ENCODE data around the gene ATPAF1.

Gene ATPAF1

DNA sequence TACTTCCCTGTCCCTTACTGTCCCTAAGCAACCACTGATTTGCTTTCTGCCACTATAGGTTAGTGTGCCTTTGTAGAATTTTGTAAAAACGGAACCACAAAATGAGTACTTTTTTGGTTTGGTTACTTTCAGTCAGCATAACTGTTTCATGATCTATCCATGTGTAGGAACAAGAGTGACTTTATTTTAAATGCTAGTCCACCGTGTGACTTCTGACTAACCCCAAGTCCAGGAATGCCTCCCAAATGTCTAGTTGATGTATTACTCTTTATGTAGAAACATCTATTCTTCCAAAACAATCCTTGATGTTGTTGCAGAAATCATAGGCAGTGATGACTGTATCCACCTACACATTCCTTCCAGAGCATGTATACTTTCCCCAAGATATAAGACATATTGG, 21.3 kb downstream of the ATPAF1 start:
- no peak for DNase-seq

DNA sequence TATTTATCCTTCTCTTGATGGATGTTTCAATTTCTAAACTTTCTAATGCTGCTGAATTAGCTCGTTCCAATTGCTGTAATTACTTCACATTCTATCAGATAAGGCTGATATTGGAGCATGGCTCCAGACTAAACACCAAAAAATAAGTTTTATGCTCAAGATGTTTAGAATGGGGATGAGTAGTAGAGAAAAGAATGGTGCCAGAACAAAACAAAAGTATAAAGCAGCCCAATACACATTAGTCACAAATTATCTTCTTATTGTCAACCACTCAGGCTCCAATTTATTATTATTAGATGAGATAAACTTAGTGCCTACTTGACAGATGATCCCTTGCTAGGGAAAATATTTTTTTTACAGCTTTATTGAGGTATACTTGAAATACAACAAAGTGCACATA, 21.8 kb downstream of the ATPAF1 start:
- no peak for DNase-seq

DNA sequence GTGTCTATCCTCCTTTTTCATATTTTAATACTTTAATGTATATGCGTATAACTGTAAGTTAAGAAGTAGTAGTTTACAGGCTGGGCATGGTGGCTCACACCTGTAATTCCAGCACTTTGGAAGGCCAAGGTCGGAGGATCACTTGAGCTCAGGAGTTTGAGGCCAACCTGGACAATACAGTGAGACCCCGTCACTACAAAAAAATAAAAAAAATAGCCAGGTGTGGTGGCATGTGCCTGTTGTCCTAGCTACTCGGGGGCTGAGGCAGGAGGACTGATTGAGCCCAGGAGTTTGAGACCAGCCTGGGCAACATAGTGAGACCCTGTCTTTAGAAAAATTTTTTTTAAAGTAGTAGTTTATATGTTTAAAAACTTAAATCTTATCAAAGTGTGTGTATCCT, 22.3 kb downstream of the ATPAF1 start:
- no peak for DNase-seq

DNA sequence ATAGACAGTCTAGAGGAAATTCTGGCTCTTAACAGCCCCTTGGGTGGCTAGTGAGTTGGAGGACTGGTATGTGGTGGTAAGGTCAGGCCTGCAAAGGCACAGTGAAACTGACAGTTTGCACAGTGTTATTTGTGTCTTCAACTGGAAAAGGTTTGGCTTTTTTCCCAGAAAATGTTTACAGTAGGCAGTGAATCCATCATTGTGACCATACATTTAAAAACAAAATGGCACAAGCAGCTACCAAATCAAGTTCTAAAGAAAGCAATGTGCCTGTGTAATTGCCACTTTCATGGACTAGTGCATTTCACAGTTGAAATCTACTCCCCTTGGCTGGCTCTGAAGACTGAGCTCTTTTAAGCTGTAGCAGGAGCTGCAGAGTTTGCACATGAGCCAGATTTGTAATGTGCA, 24.8 kb downstream of the ATPAF1 start:
- DNase-seq: no peak

DNA sequence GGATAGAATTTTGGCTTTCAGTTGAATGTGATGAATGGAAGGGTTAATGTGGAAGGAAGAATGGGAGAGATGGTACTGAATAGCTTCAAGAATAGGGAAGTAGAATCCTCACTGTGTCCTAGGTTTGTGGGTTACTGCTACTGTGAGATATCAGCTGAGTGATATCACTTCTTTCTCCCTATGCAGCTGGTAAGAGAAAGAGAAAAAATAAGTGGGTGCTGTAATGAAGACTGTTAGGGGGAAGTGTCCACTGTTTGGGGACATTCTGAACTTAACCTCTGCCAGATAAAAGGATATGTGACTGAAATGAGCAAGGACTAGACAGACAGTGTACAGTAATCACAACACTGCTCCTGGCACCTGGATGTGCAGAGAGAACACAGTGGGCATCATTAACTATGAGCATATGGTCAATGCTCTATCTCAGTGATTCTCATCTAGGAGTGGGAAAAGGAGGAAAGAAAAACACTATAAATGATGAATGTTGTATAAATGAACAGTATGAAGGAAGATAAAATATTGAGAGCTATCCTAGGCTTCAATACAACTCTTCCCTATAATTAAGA, 26.0 kb downstream of the ATPAF1 start:
- no peak for DNase-seq

DNA sequence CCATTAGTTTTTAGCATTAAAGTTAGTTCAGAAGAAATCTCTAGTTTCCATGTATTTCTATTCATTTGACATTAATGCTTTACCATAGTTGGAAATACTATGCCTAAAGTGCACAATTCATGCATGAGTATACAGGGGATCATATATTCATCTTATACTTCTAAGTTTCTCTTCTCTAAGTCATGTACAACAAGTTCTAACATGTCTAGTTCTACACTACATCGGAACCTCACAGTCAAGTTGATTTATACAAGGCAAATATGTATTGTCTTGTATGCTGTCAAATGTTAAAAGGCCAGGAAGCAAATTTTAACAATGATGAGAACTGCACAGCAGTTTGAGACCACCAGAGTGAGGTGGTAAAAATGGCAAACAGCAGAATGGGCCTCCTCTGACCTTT, 28.6 kb downstream of the ATPAF1 start:
- DNase-seq: no peak

DNA sequence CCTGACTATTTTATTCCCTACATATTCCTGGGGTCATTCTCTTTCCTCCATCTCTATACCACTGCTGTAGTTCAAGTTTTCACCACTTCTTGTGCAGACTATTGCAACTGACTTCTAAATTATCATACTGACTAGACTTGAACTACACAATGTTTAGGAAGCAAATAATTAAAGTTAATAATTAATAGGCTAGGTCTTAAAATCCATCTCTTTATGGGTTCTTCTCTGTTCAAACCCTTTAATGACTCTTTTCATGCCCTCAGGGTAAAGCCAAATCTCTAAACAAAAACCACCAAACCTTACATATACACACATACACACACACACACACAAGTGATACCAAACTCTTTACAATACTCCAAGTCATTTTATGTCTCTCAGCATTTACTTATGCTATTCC, 29.2 kb downstream of the ATPAF1 start:
- DNase-seq: no peak

DNA sequence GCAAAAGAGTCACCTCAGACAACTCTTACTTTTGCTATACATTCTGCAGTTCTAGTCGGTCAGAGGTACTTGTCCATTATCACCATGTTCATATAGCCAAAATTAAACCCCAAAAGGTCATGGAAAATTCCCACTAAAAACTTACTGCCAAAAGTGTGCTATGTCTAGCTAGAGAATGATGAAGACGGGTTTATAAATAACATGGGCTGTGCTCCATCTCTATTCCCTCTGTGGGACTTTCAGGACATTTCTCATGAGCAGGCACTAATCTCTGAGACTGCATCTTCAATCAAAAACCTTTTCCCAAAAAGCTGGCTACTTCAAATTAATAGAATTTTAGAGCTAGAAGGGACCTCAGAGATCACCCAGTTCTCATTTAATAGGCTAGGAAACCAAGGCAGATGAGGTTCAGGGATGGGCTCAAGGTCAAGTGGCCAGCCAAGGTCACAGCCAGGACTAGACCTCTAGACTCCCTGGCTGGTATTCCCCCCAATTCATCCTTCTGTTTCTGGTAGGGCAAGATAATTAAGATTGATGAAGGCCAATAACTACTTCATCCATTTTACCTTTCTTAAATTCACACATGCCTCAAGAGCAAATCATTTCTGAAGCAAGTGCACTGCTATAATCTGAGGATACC, 30.6 kb downstream of the ATPAF1 start:
- no peak for DNase-seq

DNA sequence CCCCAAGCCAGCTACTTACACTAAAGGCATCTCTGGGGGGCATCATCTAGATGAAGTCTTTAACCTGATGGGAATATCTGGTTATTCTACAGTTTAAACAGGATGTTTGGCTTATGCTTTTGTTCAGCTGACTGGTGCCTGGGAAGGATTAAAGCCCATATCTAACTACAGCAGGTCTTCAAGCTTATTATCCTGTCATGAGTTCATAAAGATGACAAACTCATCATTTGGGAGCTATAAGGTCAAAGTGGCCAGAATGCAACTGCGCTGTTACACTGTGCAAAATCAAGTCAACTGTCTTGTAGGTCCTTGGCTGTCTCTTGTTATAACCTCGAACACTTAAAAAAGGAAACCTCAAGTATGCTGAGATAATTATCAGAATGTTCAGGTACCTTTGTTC, 33.0 kb downstream of the ATPAF1 start:
- DNase-seq: no peak

DNA sequence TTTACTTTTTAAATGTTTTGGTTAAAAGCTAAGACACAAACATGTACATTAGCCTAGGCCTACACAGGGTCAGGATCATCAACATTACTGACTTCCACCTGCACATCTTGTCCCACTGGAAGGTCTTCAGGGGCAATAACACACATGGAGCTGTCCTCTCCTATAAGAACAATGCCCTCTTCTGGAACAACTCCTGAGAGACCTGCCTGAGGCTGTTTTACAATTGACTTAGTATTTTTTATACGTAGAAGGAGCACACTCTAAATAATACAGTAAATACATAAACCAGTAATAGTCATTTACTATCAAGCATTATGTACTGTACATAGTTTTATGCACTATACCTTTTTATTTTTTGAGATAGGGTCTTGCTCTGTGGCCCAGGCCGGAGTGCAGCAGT, 37.4 kb downstream of the ATPAF1 start:
- no peak for DNase-seq

DNA sequence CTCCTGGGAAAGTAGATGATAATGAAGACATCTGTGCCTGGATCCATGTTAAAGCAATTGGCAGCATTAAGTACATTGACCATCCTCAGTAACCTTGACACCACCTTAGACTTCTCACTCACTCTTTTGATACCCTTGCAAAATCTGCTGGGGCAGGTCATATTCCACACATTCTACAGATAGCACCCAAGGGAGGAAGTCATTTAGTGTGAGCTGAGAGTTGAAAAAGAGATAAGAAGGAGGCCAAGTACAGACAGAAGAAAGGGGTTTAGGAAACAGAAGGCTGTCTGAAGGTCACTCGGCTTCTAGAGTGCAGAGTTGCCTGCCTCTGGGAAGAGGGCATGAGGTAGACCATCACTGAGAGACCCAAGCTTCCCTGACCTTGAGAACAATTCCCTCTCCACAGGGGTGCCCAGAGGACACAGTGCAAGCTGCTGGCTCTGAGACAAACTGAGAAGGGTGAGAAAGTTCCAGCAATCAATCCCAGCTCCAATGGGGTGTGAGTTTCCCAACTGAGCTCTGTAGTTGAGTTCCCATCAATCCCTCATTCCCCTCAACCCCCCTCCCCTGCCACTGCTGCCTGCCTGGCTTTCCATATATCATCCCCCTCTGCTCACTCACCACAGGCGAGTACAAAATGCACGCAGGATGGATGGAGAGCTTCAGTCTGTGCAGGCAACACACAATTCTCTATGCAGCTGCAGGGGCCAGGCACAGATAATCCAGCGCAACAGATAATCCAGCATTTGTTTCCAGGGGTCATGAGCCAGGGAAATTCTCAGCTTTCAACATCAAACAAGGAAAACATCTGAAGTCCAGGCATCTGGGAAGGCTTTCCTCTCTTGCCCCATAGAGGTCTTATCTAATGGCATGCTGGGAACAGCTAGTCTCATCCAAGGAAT, 44.2 kb downstream of the ATPAF1 start:
- no peak for DNase-seq

DNA sequence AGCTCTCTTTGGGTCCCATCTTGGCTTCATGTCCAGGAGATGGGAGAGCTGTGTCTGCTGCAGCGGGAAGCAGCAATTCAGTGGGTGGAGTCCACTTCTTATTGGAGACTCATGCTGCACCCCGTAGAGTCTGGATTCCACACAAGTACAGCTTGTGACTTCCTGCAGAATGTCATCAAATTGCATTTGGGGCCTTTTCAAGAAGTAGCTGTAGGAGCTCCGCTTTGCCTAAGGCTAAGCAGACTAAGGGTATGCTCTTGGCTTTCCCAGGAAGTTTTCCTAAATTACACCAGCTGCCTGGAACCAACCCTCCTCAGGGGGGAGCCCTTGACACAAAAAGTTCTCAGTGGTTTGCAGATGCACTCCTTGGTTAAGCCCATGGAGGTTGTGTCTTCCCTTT, 45.8 kb downstream of the ATPAF1 start:
- DNase-seq: no peak

DNA sequence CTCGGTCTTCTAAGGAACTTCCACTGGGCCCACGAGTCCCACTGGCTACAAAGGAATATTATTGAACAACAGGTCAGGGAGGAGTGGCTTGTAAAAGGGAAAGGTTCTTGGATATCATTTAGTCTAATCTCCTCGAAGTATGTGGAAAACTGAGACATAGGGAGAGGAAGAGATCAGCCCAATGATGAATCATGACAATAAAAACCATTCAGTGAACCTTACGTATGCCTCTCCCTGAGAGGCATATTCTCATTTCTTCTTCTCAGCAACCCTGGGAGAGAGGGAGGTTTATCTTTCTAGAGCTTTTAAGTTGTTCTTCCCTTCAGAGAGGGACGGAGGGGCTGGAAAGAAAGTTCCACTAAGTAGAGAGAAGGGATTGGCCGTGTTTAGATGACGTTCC, 46.2 kb downstream of the ATPAF1 start:
- DNase-seq: no peak

DNA sequence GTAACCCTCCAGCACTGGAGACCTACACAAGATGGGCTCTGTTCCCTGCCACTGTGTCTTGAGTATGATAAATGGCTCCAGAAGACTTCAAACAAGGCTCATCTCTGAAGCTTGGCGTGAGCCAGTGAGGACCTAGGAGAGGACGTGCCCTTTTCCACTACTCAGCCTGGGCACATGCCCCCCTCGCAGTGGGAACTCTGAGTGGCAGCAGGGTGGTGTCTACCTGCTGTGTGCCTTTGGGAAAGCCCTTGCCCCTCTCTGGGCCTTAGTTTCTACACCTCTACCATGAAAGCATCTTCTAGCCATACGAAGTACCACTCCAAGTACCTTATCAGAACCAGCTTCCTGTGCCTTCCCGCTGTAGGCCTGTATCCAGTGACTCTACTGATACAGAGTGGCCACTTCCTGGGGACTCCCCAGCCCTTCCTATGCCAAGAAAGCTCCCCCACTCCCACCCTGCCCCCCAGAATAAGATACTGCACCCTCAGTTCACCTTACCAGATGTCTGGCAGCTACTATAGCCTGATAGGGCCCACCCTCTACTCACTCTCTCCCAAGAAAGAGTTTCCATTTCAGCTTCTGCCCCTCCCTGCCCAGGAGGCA, 48.4 kb downstream of the ATPAF1 start:
- no peak for DNase-seq

DNA sequence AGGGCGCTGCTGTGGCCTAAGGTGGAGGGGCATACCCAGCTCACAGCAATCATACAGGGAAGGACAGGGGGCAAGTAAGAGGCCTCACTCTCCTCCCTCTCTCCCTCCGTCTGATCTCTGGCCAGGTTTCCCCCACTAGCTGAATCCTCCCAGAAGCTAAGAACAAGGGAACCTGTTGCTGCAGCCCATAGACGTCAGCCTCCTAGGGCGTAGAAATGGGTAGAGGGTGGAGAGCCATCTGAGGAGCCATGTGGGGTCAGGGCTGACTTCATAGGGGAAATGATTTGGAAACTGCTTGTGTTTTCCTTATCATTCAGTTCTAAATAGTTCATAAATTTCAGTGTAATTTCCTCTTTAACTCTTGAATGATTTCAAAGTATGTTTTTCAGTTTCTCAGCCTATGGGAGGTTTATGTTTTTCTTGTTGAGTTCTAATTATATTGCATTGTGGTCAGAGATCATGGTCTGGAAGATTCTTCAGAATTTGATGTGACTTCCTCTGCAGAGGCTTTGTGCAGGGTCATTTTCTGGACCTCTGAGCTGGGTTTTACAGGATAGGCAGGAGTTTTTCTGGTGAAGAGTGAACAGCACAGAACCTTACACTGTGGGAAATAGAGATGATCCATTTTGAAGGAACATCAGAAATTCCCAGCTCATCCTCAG, 49.3 kb downstream of the ATPAF1 start:
- DNase-seq: no peak

DNA sequence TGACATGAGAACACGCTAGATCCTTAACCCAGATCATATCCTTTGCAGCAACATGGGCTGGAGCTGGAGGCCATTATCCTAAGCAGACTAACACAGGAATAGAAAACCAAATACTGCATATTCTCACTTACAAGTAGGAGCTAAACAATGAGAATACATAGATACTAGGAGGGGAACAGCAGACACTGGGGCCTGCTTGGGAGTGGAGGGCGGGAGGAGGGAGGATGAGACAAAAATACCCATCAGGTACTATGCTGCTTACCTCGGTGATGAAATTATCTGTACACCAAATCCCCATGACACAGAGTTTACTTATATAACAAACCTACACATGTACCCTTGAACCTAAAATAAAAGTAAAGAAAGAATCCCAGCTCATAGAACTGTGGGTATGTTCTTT, 50.3 kb downstream of the ATPAF1 start:
- no peak for DNase-seq

DNA sequence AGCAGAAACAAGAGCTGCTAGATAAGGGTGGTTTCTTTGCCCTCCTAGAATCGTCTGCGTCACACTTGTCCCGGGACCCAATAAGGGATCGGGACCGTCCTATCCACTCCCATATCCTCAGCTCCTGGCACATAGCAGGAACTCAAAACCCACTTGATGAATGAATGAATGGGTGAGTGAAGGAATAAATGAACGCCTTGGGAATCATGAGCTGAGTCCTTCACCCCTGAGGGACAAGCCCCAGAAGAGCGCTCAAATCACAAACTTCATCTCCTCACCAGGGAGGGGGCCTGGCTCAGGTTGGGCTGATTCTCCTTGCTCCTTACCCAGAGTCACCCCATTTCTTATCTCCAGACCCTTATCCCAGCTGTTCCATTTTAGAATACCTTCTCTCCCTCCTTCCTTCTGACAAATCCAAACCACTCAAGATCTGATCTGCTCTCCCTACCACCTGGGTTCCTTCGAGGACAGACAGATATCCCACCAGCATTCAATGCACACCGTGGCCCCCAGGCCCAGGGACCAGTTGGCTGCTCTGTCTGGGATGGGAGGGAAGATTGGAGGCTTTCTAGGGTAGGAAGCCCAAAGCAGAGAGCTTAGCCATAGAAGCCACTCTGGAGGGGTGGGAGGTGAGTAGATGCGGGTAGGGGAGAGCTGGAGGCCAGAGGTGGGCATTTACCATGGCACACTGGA, 50.9 kb downstream of the ATPAF1 start:
- DNase-seq: no peak

DNA sequence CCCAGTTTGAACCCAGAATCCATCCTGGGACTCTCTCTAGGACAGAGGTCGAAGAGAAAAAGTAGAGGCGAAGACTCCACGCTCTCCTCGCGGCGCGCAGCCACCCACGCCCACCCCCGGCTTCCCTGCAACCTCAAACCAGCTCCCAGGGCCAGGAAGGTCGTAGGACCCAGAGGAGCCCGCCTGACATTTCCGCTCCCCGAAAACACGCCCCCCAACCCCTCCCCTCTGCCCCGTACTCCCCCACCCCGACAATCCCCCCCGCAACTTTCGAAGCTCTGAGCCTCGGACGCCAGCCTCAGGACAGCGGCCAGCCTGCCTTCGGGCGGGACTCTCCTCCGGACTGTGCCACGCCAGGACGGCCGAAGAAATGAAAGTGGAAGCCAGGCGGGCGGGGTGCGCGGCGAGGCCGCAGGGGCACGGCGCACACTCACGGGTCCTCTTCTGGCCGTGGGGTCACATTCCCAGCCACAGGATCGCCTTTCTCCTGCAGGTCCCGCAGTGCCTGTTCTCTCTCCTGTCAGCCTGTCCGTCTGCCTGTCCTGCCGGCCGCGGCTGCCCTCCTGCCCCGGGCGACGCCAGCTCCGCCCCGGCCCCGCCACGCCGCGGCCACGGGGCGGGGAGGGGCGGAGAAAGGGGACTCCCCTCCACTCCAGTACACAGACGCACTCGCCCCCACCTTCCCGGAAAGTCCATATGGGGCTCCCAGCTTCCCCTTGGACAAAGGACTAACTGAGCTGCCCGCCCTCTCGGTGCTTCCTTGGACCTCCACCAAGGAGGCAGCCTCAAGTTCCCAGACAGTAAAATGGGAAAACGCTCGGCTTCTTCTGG, 51.7 kb downstream of the ATPAF1 start, which contains the start of gene MOB3C:
MOB3C (minus strand) TSS at position 535 of the 831 bp plus-strand sequence. CDS start 3,490 bp downstream, outside the sequence.
- DNase-seq: peak; percentile 73 to 77

DNA sequence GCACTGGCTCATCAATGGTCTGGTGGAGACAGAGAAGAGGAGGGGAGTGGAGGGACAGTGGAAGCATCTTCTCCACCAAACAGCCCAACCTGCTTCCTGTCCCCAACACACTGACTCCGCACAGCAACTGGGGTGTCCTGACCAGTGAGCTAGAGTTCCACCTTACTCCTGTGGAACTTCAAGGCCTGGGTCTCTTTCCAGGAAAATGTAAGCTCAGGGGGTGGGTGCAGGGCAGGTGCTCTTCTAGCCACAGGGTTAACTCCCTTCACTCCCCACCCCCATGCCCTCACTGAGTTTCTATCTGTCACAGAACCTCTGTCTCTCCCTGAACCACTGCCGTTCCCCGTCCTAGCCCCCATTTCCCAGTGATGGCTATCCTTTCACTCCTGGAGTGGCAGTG, 52.4 kb downstream of the ATPAF1 start:
- DNase-seq: peak; percentile 48 to 51

DNA sequence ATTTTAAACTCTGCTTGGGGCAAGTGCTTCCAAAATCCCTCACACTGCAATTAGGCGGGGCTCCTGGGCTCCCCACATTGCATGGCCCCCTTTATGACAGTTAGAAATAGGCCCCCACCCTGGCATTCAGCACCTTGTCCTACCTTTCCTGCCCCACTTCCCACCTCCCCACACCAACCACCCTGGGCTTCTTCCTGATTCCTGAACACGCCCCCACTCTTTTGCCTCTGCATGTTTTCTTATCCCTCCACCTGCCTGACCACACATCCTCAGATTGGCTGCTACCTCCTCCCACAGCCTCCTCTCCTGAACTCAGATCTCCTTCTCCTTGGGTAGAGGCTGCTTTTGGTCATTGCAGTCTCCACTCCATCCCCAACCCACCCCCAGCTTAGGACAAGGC, 53.1 kb downstream of the ATPAF1 start:
- no peak for DNase-seq

DNA sequence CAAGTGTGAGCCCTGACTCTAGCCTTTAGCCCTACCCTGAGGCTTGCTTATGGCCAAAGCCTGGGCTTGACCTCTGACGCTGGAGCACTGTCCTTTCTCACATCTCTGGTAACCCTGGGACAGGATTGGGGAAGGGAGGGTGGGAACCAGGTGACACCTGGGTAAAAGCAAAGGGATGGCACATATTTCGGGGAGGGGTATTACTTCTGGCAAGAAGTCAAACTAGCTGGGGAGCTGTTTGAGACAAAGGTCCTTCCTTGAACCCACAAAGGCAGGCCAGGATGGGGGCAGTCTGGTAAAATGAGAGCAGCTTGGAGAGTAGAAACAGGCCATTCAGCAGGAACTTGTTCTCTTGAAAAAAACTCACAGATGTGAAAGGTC, 53.6 kb downstream of the ATPAF1 start:
- no peak for DNase-seq
